GM19468 (cell line): Measurements from ENCODE around the gene WNT16.
"Not testable (repeated sequence)": the region's sequence is repeated elsewhere in the genome, so short reads cannot be mapped to it uniquely, and the experiment has no call there.

Experiments used
- ATAC-seq: cut with Tn5 transposase; IDR thresholded peaks from one replicate; pipeline ENCODE4 v1.9.1; 2021; ENCODE audit warnings: mild to moderate bottlenecking, moderate library complexity, moderate number of reproducible peaks; ENCODE audit not compliant: unreplicated experiment; ENCODE audit errors: extremely low read depth

Gene WNT16

DNA sequence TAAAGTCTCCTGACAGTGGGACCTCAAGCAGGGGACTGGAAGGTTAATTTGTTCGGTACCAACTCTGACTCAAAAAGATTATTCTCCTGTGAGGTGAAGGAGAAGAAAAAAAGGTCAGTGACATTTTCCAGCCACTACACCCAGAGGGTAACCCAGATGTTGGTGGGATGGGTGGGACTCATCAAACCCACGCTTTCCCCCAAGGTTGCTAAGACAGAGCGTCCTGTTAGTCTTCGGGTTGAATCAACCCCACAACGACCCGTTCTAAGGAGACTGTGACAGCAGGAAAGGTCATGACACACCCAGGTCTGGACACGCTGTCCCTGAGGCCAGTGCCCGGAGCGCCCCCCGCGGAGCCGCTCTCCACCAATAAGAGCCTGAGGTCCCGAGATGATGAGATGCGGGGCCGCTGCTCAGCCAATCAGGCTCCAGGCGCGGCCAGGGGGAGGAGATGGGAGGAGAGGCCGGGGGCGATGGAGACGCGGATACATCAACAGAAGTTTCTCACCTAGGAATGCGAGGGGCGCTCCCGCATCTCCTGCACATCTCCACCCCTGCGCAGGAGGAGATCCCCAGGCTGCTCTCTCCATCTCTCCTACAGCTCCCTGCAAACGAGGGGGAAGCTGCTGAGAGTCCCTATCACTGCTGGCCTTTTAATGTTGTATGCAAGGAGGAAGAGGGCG lies at the start of gene WNT16:
Gene WNT16, plus strand, starts transcription at position 493 of the 683 bp plus-strand sequence. CDS start 293 bp downstream, outside the sequence.
- ATAC-seq = no peak

- ATAC-seq = no peak
These were observed 49.7 kb upstream of the WNT16 start for GRCh38 chr7:121279060-121279620.

- no peak for ATAC-seq
These were observed 49.0 kb upstream of the WNT16 start for GRCh38 chr7:121279822-121280221.

GRCh38 chr7:121280656-121281055 lies 48.1 kb upstream of the WNT16 start:
- no peak for ATAC-seq

GRCh38 chr7:121282129-121282528 lies 46.7 kb upstream of the WNT16 start:
- no peak for ATAC-seq

DNA sequence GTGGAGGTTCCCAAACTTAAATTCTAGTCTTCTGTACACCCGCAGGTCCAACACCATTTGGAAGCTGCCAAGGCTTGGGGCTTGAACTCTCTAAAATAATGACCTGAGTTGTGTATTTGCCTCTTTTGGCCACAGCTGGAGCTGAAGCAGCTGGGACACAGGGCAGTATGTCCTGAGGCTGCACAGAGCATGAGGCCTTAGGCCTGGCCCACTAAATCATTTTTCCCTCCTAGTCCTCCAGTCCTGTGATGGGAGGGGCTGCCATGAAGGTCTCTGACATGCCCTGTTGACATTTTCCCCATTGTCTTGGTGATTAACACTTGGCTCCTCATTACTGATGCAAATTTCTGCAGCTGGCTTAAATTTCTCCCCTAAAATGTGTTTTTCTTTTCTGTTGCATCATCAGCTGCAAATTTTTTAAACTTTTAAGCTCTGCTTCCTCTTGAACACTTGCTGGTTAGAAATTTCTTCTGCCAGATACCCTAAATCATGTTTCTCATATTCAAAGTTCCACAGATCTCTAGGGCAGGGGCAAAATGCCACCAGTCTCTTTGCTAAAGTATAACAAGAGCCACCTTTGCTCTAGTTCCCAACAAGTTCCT lies 43.6 kb upstream of the WNT16 start:
- no peak for ATAC-seq

DNA sequence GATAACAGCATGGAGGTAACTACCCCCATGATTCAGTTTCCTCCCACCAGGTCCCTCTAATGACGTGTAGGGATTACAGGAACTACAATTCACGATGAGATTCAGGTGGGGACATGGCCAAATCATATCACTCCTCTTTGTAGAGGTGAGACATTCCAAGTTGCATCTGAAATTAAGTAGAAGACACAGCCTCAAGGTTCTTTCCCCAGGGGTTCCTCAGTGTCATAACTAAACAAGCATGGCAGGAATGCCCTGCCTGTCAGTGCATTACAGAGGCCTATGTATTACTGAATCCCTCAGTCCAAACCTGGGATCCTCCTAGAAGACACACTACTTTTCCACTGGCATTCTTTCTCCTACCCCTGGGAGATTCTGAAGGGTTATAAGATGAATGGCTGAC lies 42.6 kb upstream of the WNT16 start:
- ATAC-seq = no peak

GRCh38 chr7:121286742-121287734 lies 41.8 kb upstream of the WNT16 start:
- no peak for ATAC-seq

- no peak for ATAC-seq
These were observed 39.9 kb upstream of the WNT16 start for GRCh38 chr7:121288894-121289293.

GRCh38 chr7:121289930-121290329 lies 38.9 kb upstream of the WNT16 start:
- ATAC-seq = not testable (repeated sequence)

- ATAC-seq = no peak
These were observed 34.3 kb upstream of the WNT16 start for GRCh38 chr7:121294448-121294992.

DNA sequence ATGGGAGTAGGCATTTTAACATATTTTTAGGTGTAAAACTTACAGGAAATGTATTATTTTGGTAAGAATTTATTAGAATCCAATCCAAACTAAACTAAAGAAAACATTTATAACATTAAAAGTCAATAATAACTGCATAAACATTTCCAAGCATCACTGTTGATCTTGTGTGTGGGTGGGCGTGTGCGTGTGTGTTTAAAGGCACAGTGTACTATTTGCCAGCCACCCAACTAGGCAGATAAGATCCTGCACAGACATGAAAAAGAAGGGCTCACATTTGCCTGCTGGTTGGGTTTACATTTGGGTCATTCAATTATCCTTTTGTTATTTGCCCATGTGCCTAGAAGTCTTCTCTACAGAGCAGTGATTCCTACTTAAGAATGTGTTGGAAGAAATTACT lies 31.0 kb upstream of the WNT16 start:
- no peak for ATAC-seq

DNA sequence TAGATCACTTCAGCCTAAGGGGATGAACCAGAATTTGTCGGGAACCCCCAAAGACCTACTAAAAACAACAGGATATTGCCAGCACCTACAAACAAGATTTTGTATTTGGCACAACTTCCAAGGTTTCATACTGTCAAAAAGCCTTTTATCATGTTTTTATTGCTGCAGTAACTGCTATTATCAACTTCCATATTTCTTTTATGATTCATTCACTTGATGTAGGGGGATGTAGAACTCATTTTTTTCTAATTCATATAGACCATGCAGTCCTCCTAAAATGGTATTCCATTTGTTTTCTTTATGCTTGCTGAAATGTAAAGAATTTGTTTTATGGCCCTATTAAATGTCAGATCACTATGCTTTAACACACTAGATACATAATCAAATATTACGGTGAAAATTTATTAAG lies 30.0 kb upstream of the WNT16 start:
- ATAC-seq = no peak

- no peak for ATAC-seq
These were observed 27.9 kb upstream of the WNT16 start for GRCh38 chr7:121300685-121301420.

GRCh38 chr7:121301446-121302213 lies 27.2 kb upstream of the WNT16 start:
- no peak for ATAC-seq

DNA sequence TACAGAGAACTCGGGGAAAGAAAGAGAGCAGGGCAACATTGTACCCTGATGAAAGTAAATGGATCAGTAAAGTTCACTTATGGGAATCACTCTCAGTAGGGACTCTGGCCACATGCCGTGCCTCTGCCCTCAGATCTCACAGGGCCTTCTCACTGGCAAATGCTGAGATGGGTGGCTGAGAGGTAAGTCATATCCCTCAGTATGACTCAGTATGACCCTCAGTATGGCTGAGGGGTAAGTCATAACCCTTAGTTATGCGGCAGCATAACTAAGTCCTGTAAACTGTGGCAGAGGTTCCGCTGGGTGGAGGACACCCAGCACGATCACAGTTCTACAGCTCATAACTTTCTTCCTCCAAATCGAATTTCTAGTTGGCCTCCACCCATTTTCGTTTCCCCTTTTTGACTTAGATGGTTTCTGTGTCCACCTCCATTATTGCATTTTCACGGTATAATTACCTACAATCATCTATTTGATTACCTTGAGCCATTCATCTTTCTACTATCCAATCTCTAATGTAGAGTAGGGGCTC lies 26.5 kb upstream of the WNT16 start:
- peak; percentile 93 for ATAC-seq

GRCh38 chr7:121303422-121304101 lies 25.2 kb upstream of the WNT16 start:
- no peak for ATAC-seq

GRCh38 chr7:121304102-121304658 lies 24.6 kb upstream of the WNT16 start:
- no peak for ATAC-seq
